Right lobe of liver (tissue), 6 donors: ENCODE data around the gene S100P. TPM values are rescaled to one million over a fixed set of nuclear protein-coding genes. Genes with fewer than 3 reads are reported as not detected.

Experiments
- ATAC-seq, 4 donors: fragments of 200-7000 bp; cut with Tn5 transposase; one replicate each; pipeline ENCODE4 v1.9.1; 2020; ENCODE audit warnings: mild to moderate bottlenecking in 4 of 4, moderate library complexity in 4 of 4
- DNase-seq, 3 donors: peaks; one replicate each; pipeline ENCODE4 v3.0.0-alpha.2; 2020
- H3K27ac ChIP-seq, 3 donors: fragments of 200-600 bp; one replicate each; pipeline ENCODE4 v1.8.0; 2022
- H3K27me3 ChIP-seq, 2 donors: fragments of 200-600 bp; one replicate each; pipeline ENCODE4 v1.8.0; 2022
- H3K36me3 ChIP-seq, 4 donors: fragments of 200-600 bp; sonication (generic) in 1 of 4; one replicate each; pipeline versions ENCODE4 v1.5.1 to v1.8.0; 2017 to 2022; ENCODE audit warnings: control low read depth in 1 of 4
- H3K4me1 ChIP-seq, 4 donors: fragments of 200-600 bp; sonication (generic) in 1 of 4; one replicate each; pipeline versions ENCODE4 v1.5.1 to v1.8.0; 2017 to 2022; ENCODE audit warnings: control low read depth in 1 of 4
- H3K4me3 ChIP-seq, 3 donors: fragments of 200-600 bp; one replicate each; pipeline ENCODE4 v1.8.0; 2022
- H3K9me3 ChIP-seq, 4 donors: fragments of 200-600 bp; sonication (generic) in 1 of 4; one replicate each; pipeline versions ENCODE4 v1.5.1 to v1.8.0; 2017 to 2022; ENCODE audit warnings: control low read depth in 1 of 4
- CTCF ChIP-seq, 4 donors: fragments of 200-600 bp in 3 of 4; fragments of 450-650 bp in 1 of 4; IDR thresholded peaks; one replicate each; pipeline versions ENCODE4 v1.5.1 to v1.8.0; 2016 to 2022; ENCODE audit warnings: antibody characterized with exemption in 4 of 4, mild to moderate bottlenecking in 2 of 4
- POLR2A ChIP-seq: fragments of 450-650 bp; IDR thresholded peaks from one replicate; pipeline ENCODE4 v1.6.1; 2017; ENCODE audit warnings: antibody characterized with exemption, mild to moderate bottlenecking
- WGBS: methylation state at CpG from one replicate; pipeline ENCODE4 v1.1.6; 2018; ENCODE audit warnings: low coverage, low lambda C conversion rate; ENCODE audit not compliant: insufficient coverage; ENCODE audit errors: missing lambda C conversion rate; 5-methylcytosine and 5-hydroxymethylcytosine counted together
- intact Hi-C, 2 donors: fragments of 100-400 bp; cut with DNase I; formaldehyde crosslinking; loops; one replicate each; pipeline versions ENCODE4 v1.11.2 to v1.14.1; 2022
- total RNA-seq, 6 experiments: library from RNA; depleted of rRNA in 2 of 6; stranded (reverse); fragments of >200 nt in 2 of 6; fragmentation: NEBNext Ultra II Directional in 3 of 6; extraction: Animal tissue kit (Norgen Biotek cat#: 25700) in 3 of 6; gene quantifications; one replicate each; pipeline versions ENCODE4 v1.1.0 to v1.2.4, GENCODE V29; 2016 to 2023
- donor health status: DM: no; HTN: yes; CAD: no.
- donor health status: DM: no; HTN: no; CAD: no.
- donor health status: DM: no; HTN: no; CAD: no.
- donor health status: DM: no; HTN: yes; CAD: no.
- donor health status: DM: no; HTN: yes; CAD: no.

S100P gene
- total RNA-seq, 6 experiments from 2014 or later, result 0.59 to 6.3 (median 2.7) TPM

- H3K27me3 ChIP-seq, result no peaks in the 10 kb centered on the region
- WGBS, result under 1% methylated on average over 34 of the region's 109 CpGs
- H3K36me3 ChIP-seq, result no peaks in the 10 kb centered on the region
- intact Hi-C loops, result no loop called here
- H3K4me1 ChIP-seq, result peaks cover 0 to 15% (median 5%) of the 10 kb centered on the region in 4 donors
- peak within 1 kb of the TSS; percentile 67 to 87 (median 69) for H3K4me3 ChIP-seq
- DNase-seq (peak; percentile 89 to 91 (median 89)), ATAC-seq (peak; percentile 92 to 96 (median 94))
- peak within 1 kb of the TSS; percentile 68 to 86 (median 77) for H3K27ac ChIP-seq
- TF ChIP-seq POLR2A, result peak; percentile 88
- peak in 2 of 4 donors; percentile 11 to 33 for TF ChIP-seq CTCF (IDR thresholded peaks at IDR 0.05)
- no peaks in the 10 kb centered on the region for H3K9me3 ChIP-seq
Observed at GRCh38 chr4:6716018-6716911, 22.6 kb downstream of the S100P start, which contains the start of gene BLOC1S4. BLOC1S4 (plus strand) TSS chr4:6716174; CDS start chr4:6716210, 36 bp downstream.

GRCh38 chr4:6716958-6717655, 23.4 kb downstream of the S100P start:
- intact Hi-C loops, result no loop called here
- no peaks in the 10 kb centered on the region for H3K27me3 ChIP-seq
- TF ChIP-seq POLR2A (no peak), CTCF (IDR thresholded peaks at IDR 0.05) (no peak)
- ATAC-seq (no peak), DNase-seq (no peak)
- peak overlapping the region; percentile 67 to 87 (median 69) for H3K4me3 ChIP-seq
- H3K27ac ChIP-seq, result peak overlapping the region in 2 of 3 donors; percentile 77 to 86
- H3K4me1 ChIP-seq, result peaks cover 0 to 15% (median 5%) of the 10 kb centered on the region in 4 donors
- H3K36me3 ChIP-seq, result no peaks in the 10 kb centered on the region
- H3K9me3 ChIP-seq, result no peaks in the 10 kb centered on the region
- WGBS, result 16% methylated on average over 7 of the region's 7 CpGs

- Histone ChIP-seq H3K27me3 (no peaks in the 10 kb centered on the region), H3K9me3 (no peaks in the 10 kb centered on the region), H3K4me1 (peaks cover 0 to 15% (median 5%) of the 10 kb centered on the region in 4 donors), H3K36me3 (no peaks in the 10 kb centered on the region), H3K27ac (no peak overlapping the region), H3K4me3 (no peak overlapping the region)
- intact Hi-C loops, result no loop called here
- 76% methylated on average over 6 of the region's 7 CpGs for WGBS
- DNase-seq (peak in 1 of 3 donors; percentile 37), ATAC-seq (no peak)
- TF ChIP-seq POLR2A (no peak), CTCF (IDR thresholded peaks at IDR 0.05) (no peak)
Observed at GRCh38 chr4:6718932-6719610, 25.4 kb downstream of the S100P start.

- peaks cover 0 to 15% (median 5%) of the 10 kb centered on the region in 4 donors for H3K4me1 ChIP-seq
- intact Hi-C loops, result loop anchor here (5.0 to 10.0 kb wide), 3 partner anchors 153 to 355 kb away; no protein-coding TSS in a partner anchor
- WGBS, result 40% methylated on average over 6 of the region's 8 CpGs
- no peaks in the 10 kb centered on the region for H3K9me3 ChIP-seq
- ATAC-seq (no peak), DNase-seq (no peak)
- H3K27me3 ChIP-seq, result no peaks in the 10 kb centered on the region
- no peak for TF ChIP-seq CTCF (IDR thresholded peaks at IDR 0.05)
- no peak for TF ChIP-seq POLR2A
- no peaks in the 10 kb centered on the region for H3K36me3 ChIP-seq
- no peak overlapping the region for H3K27ac ChIP-seq
- H3K4me3 ChIP-seq, result no peak overlapping the region
Observed at GRCh38 chr4:6719611-6720179, 26.0 kb downstream of the S100P start.
